NB4 (cell line): ENCODE measurements around the gene D2HGDH.

Source experiments
- CTCF ChIP-seq: IDR thresholded peaks from one replicate; pipeline ENCODE4 v1.5.1; 2012; ENCODE audit warnings: low read depth, low read length
- MAX ChIP-seq: IDR thresholded peaks from 2 replicates; pipeline ENCODE4 v1.6.1; 2011; ENCODE audit warnings: low read depth, low read length
- MYC ChIP-seq: IDR thresholded peaks from 2 replicates; pipeline ENCODE4 v1.6.1; 2011; ENCODE audit warnings: low read depth, low read length
- POLR2A ChIP-seq: IDR thresholded peaks from 2 replicates; pipeline ENCODE4 v1.6.1; 2011; ENCODE audit warnings: mild to moderate bottlenecking; ENCODE audit not compliant: insufficient read length; ENCODE audit errors: extremely low read depth

GRCh38 chr2:241796209-241796608, 61.8 kb downstream of the D2HGDH start:
- TF ChIP-seq CTCF (no peak), POLR2A (no peak), MYC (no peak), MAX (no peak)
